Esophagus squamous epithelium (tissue), 4 donors: ENCODE results near the gene LPIN2.

Experiments
- POLR2A ChIP-seq, 4 donors: fragments of 450-650 bp; IDR thresholded peaks; one replicate each; pipeline ENCODE4 v1.6.1; 2017; ENCODE audit warnings: antibody characterized with exemption in 4 of 4, mild to moderate bottlenecking in 4 of 4, moderate library complexity in 3 of 4
- TF ChIP-seq, protein P1 (sequence below), 6 experiments: fragments of 450-650 bp in 4 of 6; fragments of 200-600 bp in 2 of 6; sonication (generic) in 2 of 6; IDR thresholded peaks; one replicate each; pipeline ENCODE4 v1.5.1; 2016 to 2019; ENCODE audit warnings: antibody characterized with exemption in 6 of 6, mild to moderate bottlenecking in 4 of 6, moderate library complexity in 4 of 6

DNA sequence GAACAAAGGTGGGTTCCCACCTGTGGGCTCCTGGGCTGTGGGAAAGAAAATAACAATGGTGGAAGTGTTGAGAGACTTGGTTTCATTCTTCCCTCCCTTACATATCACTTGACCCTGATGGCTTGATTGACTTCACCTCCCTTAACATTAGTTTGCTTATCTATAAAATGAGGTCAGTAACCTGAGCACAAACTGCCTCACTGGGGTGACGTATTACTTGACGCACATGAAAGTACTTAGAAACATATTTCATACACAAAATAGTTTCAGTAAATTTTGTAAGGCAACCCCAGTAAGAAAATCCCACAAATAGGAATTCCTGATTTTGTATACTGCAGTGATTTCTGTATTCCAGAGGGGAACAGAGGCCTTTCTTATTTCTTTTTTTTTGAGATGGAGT is 29.4 kb upstream of the LPIN2 start:
- TF ChIP-seq, protein P1, sequence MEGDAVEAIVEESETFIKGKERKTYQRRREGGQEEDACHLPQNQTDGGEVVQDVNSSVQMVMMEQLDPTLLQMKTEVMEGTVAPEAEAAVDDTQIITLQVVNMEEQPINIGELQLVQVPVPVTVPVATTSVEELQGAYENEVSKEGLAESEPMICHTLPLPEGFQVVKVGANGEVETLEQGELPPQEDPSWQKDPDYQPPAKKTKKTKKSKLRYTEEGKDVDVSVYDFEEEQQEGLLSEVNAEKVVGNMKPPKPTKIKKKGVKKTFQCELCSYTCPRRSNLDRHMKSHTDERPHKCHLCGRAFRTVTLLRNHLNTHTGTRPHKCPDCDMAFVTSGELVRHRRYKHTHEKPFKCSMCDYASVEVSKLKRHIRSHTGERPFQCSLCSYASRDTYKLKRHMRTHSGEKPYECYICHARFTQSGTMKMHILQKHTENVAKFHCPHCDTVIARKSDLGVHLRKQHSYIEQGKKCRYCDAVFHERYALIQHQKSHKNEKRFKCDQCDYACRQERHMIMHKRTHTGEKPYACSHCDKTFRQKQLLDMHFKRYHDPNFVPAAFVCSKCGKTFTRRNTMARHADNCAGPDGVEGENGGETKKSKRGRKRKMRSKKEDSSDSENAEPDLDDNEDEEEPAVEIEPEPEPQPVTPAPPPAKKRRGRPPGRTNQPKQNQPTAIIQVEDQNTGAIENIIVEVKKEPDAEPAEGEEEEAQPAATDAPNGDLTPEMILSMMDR (IDR thresholded peaks at IDR 0.05) = no peak
- TF ChIP-seq POLR2A (IDR thresholded peaks at IDR 0.05) = no peak
